OCI-LY3 (cell line): ENCODE results near the gene SMYD1.

ENCODE experiments used
- CTCF ChIP-seq: fragments of 200-600, 300-600 bp; sonication (generic); IDR thresholded peaks from 2 replicates; pipeline ENCODE4 v1.5.1; 2014; ENCODE audit warnings: antibody characterized with exemption, low read length, low read depth
- EZH2phosphoT487 ChIP-seq: fragments of 200-600 bp; shearing (Covaris generic); IDR thresholded peaks from 2 replicates; pipeline ENCODE4 v1.6.1; 2018; ENCODE audit warnings: antibody characterized with exemption, mixed run types, low read depth

DNA sequence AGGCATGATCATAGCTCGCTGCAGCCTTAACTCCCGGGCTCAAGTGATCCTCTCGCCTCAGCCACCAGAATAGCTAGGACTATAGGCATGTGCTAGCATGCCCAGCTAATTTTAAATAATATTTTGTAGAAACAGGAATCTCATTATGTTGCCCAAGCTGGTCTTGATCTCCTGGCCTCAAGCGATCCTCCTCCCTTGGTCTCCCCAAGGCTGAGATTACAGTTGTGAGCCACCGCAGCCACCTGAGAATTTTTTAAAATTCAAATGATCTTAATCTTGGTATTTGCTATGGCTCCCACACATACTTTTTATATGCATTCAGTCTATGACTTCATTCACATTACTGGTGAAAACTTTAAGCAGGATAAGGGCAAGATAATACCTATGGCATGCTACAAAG is 25.1 kb upstream of the SMYD1 start:
- TF ChIP-seq EZH2phosphoT487 (no peak), CTCF (no peak)
